Measurements from ENCODE around the gene PRICKLE4. TPM values are rescaled to one million over a fixed set of nuclear protein-coding genes. Genes with fewer than 3 reads are reported as not detected.

PRICKLE4 gene
- total RNA-seq, 2 experiments from 2014 or later, result 1.8 to 2.6 TPM

- no peaks in the 10 kb centered on the region for H3K9me3 ChIP-seq (ENCODE audit: low read length)
- BruUV-seq (replicated peaks), result no TSS peak
- peaks cover 34% of the 10 kb centered on the region; the same call in 1 of the 2 replicates for H3K79me2 ChIP-seq (ENCODE audit: insufficient read depth, low read depth, low read length)
- peaks cover 4% of the 10 kb centered on the region; the same call in 1 of the 2 replicates for H4K20me1 ChIP-seq (ENCODE audit: insufficient read depth, low read length)
- no peaks in the 10 kb centered on the region for H3K9me2 ChIP-seq (ENCODE audit: insufficient read depth, low read length)
- peak; percentile 97 for DNase-seq (ENCODE audit: low spot score)
- H3K4me2 ChIP-seq (ENCODE audit: low read length), result peak within 1 kb of the TSS; percentile 91
- peaks cover 36% of the 10 kb centered on the region for H3K36me3 ChIP-seq (ENCODE audit: insufficient read depth, low read length)
- ChIA-PET CTCF (ENCODE audit: unreplicated experiment) (interaction anchor here (0.8 to 1.4 kb wide), 3 partner anchors 71 to 254 kb away, joined by 3 to 5 read pairs (median 4); partner anchors contain the start of gene BYSL), POLR2A (interaction anchor here (0.5 to 2.8 kb wide), 8 partner anchors 14 to 301 kb away, joined by 3 to 11 read pairs (median 4); partner anchors contain the start of genes BYSL, CCND3, MED20 and TAF8)
- TF ChIP-seq EZH2phosphoT487 (IDR thresholded peaks at IDR 0.05; ENCODE audit: borderline replicate concordance, low read depth, low read length) (no peak), CTCF (conservative IDR thresholded peaks at IDR 0.05; ENCODE audit: low read length) (peak; percentile 81)
- H3K4me3 ChIP-seq (ENCODE audit: low read depth, low read length, poor library complexity, severe bottlenecking), result peak within 1 kb of the TSS; percentile 86
- peaks cover 39% of the 10 kb centered on the region for H3K4me1 ChIP-seq (ENCODE audit: insufficient read depth, low read length, poor library complexity, severe bottlenecking)
- peak within 1 kb of the TSS; percentile 81 for H3K27ac ChIP-seq (ENCODE audit: low read depth, low read length, poor library complexity, severe bottlenecking)
- peak within 1 kb of the TSS; percentile 57 for H2AFZ ChIP-seq (ENCODE audit: low read length)
- intact Hi-C loops (cut with micrococcal nuclease; ENCODE audit: unreplicated experiment), result loop anchor here (1.0 to 10.0 kb wide), 5 partner anchors 108 to 667 kb away; partner anchors contain the start of genes BYSL, CCND3, MED20 and TRERF1
Observed at GRCh38 chr6:41787219-41787917, 6.8 kb downstream of the PRICKLE4 start, which contains the start of gene TOMM6. TOMM6 (plus strand) TSS chr6:41787694; CDS start chr6:41787698, 4 bp downstream.

GRCh38 chr6:41789390-41789724 lies 8.8 kb downstream of the PRICKLE4 start:
- intact Hi-C loops (cut with micrococcal nuclease; ENCODE audit: unreplicated experiment), result loop anchor here (10.0 kb wide), 1 partner anchor 665 kb away; the partner anchor contains the start of gene TRERF1
- H4K20me1 ChIP-seq (ENCODE audit: insufficient read depth, low read length), result peaks cover 4% of the 10 kb centered on the region; the same call in 1 of the 2 replicates
- peaks cover 51% of the 10 kb centered on the region for H3K36me3 ChIP-seq (ENCODE audit: insufficient read depth, low read length)
- no peak overlapping the region for H2AFZ ChIP-seq (ENCODE audit: low read length)
- H3K4me2 ChIP-seq (ENCODE audit: low read length), result peak overlapping the region; percentile 65
- TF ChIP-seq CTCF (conservative IDR thresholded peaks at IDR 0.05; ENCODE audit: low read length) (no peak), EZH2phosphoT487 (IDR thresholded peaks at IDR 0.05; ENCODE audit: borderline replicate concordance, low read depth, low read length) (no peak)
- H3K79me2 ChIP-seq (ENCODE audit: insufficient read depth, low read depth, low read length), result peaks cover 34% of the 10 kb centered on the region; the same call in 1 of the 2 replicates
- peak overlapping the region; percentile 86 for H3K4me3 ChIP-seq (ENCODE audit: low read depth, low read length, poor library complexity, severe bottlenecking)
- peaks cover 34% of the 10 kb centered on the region for H3K4me1 ChIP-seq (ENCODE audit: insufficient read depth, low read length, poor library complexity, severe bottlenecking)
- no peaks in the 10 kb centered on the region for H3K9me3 ChIP-seq (ENCODE audit: low read length)
- ChIA-PET POLR2A (no interaction called here), CTCF (ENCODE audit: unreplicated experiment) (no interaction called here)
- no peak for DNase-seq (ENCODE audit: low spot score)
- no peak overlapping the region for H3K27ac ChIP-seq (ENCODE audit: low read depth, low read length, poor library complexity, severe bottlenecking)
- TSS peak; percentile 77 for BruUV-seq (replicated peaks)
- H3K9me2 ChIP-seq (ENCODE audit: insufficient read depth, low read length), result no peaks in the 10 kb centered on the region

Data from OCI-LY7 (cell line).